ENCODE data around the gene NRG3.

DNA sequence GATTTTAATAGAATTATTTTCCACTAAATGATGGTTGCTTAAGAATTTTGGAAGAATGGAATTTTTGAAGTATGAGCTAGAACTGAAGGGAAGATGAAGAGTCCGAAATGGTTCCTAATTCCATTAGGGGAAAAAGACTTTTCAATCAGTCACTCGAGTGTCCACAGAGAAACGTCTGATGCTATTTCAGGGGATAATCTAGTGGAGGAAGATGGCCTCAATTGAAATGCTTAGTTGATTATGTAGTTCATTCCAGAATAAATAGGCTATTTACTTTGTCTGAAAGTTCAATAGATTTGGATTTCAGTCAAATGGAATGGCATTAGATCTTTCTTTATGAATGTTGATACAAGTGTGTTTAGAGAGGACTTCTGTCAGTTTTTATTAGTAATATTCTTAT, 365.4 kb downstream of the NRG3 start:
- TF ChIP-seq, protein P1, sequence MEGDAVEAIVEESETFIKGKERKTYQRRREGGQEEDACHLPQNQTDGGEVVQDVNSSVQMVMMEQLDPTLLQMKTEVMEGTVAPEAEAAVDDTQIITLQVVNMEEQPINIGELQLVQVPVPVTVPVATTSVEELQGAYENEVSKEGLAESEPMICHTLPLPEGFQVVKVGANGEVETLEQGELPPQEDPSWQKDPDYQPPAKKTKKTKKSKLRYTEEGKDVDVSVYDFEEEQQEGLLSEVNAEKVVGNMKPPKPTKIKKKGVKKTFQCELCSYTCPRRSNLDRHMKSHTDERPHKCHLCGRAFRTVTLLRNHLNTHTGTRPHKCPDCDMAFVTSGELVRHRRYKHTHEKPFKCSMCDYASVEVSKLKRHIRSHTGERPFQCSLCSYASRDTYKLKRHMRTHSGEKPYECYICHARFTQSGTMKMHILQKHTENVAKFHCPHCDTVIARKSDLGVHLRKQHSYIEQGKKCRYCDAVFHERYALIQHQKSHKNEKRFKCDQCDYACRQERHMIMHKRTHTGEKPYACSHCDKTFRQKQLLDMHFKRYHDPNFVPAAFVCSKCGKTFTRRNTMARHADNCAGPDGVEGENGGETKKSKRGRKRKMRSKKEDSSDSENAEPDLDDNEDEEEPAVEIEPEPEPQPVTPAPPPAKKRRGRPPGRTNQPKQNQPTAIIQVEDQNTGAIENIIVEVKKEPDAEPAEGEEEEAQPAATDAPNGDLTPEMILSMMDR (IDR thresholded peaks at IDR 0.05; ENCODE audit: control extremely low read depth in 1 of 3, insufficient read depth in 1 of 3, low read depth in 1 of 3, low read length in 3 of 3), result no peak
- TF ChIP-seq EZH2 (IDR thresholded peaks at IDR 0.05; ENCODE audit: low read depth, low read length, severe bottlenecking) (no peak), BRCA1 (IDR thresholded peaks at IDR 0.05; ENCODE audit: low read depth, low read length) (no peak), ATF3 (IDR thresholded peaks at IDR 0.05; ENCODE audit: insufficient read depth, low read depth, low read length) (no peak), POLR2A (IDR thresholded peaks at IDR 0.05; ENCODE audit: control extremely low read depth in 1 of 2, low read depth in 2 of 2, low read length in 2 of 2) (no peak), EP300 (IDR thresholded peaks at IDR 0.05; ENCODE audit: borderline replicate concordance in 1 of 2, low read depth in 2 of 2, low read length in 2 of 2) (no peak), YY1 (IDR thresholded peaks at IDR 0.05; ENCODE audit: low read depth, low read length) (no peak), CREB1 (IDR thresholded peaks at IDR 0.05) (no peak), RAD21 (IDR thresholded peaks at IDR 0.05 in 1 of 2, conservative IDR thresholded peaks at IDR 0.05 in 1 of 2; ENCODE audit: low read depth in 2 of 2, low read length in 2 of 2) (no peak), GABPA (IDR thresholded peaks at IDR 0.05; ENCODE audit: borderline replicate concordance, insufficient read depth, low read length) (no peak)
